Left ventricle myocardium inferior (tissue), 1 donor: ENCODE data around the gene ADAM10. TPM values are rescaled to one million over a fixed set of nuclear protein-coding genes. Genes with fewer than 3 reads are reported as not detected.

Experiments
- DNase-seq: peaks from one replicate; pipeline ENCODE4 v3.0.0-alpha.2; 2020
- H3K27ac ChIP-seq: fragments of 200-600 bp; replicated peaks from 2 replicates; pipeline ENCODE4 v1.8.0; 2021
- H3K27me3 ChIP-seq: fragments of 200-600 bp; 2 replicates; pipeline ENCODE4 v1.8.0; 2021; ENCODE audit warnings: low read depth
- H3K36me3 ChIP-seq: fragments of 200-600 bp; 2 replicates; pipeline ENCODE4 v1.8.0; 2021
- H3K4me1 ChIP-seq: fragments of 200-600 bp; 2 replicates; pipeline ENCODE4 v1.8.0; 2021
- H3K4me3 ChIP-seq: fragments of 200-600 bp; 2 replicates; pipeline ENCODE4 v1.8.0; 2021; ENCODE audit warnings: mild to moderate bottlenecking, moderate library complexity
- H3K9me3 ChIP-seq: fragments of 200-600 bp; replicated peaks from 2 replicates; pipeline ENCODE4 v1.8.0; 2021
- intact Hi-C: fragments of 100-400 bp; cut with micrococcal nuclease; formaldehyde crosslinking; loops from one replicate; pipeline ENCODE4 v1.11.0; 2022
- total RNA-seq: library from RNA; stranded (reverse); fragmentation: NEBNext Ultra II Directional; extraction: Animal tissue kit (Norgen Biotek cat#: 25700); gene quantifications from one replicate; pipeline ENCODE4 v1.2.1, GENCODE V29; 2021
- TF ChIP-seq, protein P1 (sequence below): fragments of 200-600 bp; IDR thresholded peaks from 2 replicates; pipeline ENCODE4 v1.8.0; 2021; ENCODE audit warnings: antibody characterized with exemption, mild to moderate bottlenecking, borderline replicate concordance
- donor health status: DM: no; HTN: yes; CAD: no; lungs with severe emphysema.

ADAM10 gene
- total RNA-seq, 1 donor from 2014 or later, result 74.0 TPM

DNA sequence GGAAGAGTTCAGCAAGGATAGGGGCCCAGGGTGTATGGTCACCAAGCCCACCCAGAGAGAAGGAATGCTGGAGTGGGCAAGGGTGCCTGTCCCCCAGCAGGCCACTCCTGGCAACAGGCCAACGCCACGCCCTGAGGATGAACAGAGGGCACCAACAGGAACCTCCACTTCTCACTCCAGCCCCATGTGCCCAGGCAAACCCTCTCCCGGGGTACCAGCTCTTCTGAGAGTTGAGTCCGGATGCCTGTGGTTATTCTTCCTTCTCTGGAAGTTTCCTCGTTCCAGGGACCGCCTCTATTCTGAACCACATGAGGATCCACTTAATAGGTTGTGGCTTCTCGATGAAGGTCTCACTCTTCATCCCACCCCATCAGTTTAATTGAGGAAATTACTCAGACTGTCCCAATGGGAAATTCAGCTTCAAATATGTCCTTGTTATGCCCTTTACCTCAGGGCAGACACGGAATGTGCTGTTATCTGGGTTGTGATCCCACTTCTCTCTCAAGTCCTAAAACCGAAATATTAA, 203.4 kb downstream of the ADAM10 start:
- Histone ChIP-seq H3K36me3 (no peaks in the 10 kb centered on the region), H3K4me3 (no peak overlapping the region), H3K9me3 (no peaks in the 10 kb centered on the region), H3K4me1 (peaks cover 48% of the 10 kb centered on the region), H3K27ac (peak overlapping the region; percentile 74), H3K27me3 (no peaks in the 10 kb centered on the region)
- TF ChIP-seq, protein P1, sequence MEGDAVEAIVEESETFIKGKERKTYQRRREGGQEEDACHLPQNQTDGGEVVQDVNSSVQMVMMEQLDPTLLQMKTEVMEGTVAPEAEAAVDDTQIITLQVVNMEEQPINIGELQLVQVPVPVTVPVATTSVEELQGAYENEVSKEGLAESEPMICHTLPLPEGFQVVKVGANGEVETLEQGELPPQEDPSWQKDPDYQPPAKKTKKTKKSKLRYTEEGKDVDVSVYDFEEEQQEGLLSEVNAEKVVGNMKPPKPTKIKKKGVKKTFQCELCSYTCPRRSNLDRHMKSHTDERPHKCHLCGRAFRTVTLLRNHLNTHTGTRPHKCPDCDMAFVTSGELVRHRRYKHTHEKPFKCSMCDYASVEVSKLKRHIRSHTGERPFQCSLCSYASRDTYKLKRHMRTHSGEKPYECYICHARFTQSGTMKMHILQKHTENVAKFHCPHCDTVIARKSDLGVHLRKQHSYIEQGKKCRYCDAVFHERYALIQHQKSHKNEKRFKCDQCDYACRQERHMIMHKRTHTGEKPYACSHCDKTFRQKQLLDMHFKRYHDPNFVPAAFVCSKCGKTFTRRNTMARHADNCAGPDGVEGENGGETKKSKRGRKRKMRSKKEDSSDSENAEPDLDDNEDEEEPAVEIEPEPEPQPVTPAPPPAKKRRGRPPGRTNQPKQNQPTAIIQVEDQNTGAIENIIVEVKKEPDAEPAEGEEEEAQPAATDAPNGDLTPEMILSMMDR, result no peak
- intact Hi-C loops, result no loop called here
- DNase-seq, result no peak

DNA sequence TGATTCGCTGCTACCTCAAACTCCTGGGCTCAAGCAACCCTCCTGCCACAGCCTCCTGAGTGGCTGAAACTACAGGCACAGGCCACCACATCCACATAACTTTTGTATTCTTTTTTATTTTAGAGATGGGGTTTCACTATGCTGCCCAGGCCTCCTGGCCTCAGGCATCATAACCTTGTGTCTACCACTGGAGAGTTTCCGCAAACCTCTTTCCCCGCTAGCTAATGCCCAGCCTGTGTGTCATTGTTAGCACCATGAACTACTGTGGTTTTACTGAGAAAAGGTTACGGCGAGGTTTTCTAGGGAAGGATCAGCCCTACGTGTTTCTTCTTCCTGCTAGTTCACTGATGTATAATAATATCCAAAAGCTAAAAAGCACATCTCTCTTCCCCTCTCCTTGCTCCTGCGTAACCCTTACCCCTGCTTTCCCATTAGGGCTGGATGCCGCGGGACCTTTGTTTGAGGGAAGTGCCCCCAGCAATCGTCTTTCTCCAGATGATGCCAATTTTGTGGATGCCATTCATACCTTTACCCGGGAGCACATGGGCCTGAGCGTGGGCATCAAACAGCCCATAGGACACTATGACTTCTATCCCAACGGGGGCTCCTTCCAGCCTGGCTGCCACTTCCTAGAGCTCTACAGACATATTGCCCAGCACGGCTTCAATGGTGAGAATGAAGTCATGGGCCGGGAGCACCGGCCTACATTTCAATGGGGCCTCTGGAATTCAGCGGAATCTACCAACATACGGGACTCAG, 204.0 kb downstream of the ADAM10 start:
- DNase-seq, result no peak
- H3K9me3 ChIP-seq, result no peaks in the 10 kb centered on the region
- H3K27me3 ChIP-seq, result no peaks in the 10 kb centered on the region
- H3K36me3 ChIP-seq, result no peaks in the 10 kb centered on the region
- H3K27ac ChIP-seq, result peak overlapping the region; percentile 74
- TF ChIP-seq, protein P1, result no peak
- intact Hi-C loops, result no loop called here
- H3K4me3 ChIP-seq, result no peak overlapping the region
- H3K4me1 ChIP-seq, result peaks cover 47% of the 10 kb centered on the region

DNA sequence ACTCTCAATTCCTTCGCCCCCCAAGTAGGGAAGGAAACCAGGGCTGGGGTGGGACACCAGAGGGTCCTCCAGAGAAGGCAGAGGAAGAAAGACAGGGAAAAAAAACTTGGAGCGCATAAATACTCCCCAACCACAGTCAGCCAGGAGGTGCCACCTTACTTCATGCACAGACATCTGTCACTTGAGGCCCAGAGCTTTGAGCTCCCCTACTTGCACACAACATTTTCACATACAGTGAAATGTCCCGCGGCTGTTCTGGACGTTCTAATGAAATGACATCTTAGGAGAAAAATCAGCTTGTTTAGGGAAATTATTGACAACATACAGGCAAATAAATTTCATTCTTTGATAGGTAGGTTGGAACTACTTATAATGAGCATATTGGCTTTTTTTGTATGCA, 204.8 kb downstream of the ADAM10 start:
- no peaks in the 10 kb centered on the region for H3K9me3 ChIP-seq
- no peak overlapping the region for H3K27ac ChIP-seq
- intact Hi-C loops, result no loop called here
- H3K4me3 ChIP-seq, result no peak overlapping the region
- DNase-seq, result no peak
- TF ChIP-seq, protein P1, result no peak
- H3K36me3 ChIP-seq, result no peaks in the 10 kb centered on the region
- H3K27me3 ChIP-seq, result no peaks in the 10 kb centered on the region
- H3K4me1 ChIP-seq, result peaks cover 40% of the 10 kb centered on the region

DNA sequence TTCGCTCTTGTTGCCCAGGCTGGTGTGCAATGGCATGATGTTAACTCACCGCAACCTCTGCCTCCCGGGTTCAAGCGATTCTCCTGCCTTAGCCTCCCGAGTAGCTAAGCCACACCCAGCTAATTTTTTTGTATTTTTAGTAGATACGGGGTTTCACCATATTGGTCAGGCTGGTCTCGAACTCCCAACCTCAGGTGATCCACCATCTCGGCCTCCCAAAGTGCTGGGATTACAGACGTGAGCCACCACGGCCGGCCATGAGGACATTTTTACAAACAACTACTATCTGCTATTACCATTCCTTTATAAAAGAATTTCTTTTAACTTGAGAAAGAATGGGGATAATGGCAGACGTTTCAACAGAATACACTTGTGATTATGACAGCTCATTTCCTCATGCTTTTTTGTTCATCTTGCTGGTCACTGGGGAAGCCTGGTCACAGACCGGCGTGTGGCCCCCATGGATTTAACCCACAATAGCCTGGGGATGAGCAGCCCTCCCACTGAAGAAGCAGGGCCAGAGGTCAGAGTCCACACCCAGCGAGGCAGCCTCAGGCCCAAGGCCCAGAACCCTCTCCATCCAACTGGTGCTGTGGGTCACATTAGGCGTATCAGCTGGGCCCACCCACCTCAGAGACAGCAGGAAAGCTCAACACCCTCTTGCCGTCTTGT, 205.7 kb downstream of the ADAM10 start:
- no peak for DNase-seq
- Histone ChIP-seq H3K36me3 (no peaks in the 10 kb centered on the region), H3K4me3 (no peak overlapping the region), H3K4me1 (peaks cover 31% of the 10 kb centered on the region), H3K27me3 (no peaks in the 10 kb centered on the region), H3K27ac (no peak overlapping the region), H3K9me3 (no peaks in the 10 kb centered on the region)
- TF ChIP-seq, protein P1, result no peak
- intact Hi-C loops, result no loop called here

DNA sequence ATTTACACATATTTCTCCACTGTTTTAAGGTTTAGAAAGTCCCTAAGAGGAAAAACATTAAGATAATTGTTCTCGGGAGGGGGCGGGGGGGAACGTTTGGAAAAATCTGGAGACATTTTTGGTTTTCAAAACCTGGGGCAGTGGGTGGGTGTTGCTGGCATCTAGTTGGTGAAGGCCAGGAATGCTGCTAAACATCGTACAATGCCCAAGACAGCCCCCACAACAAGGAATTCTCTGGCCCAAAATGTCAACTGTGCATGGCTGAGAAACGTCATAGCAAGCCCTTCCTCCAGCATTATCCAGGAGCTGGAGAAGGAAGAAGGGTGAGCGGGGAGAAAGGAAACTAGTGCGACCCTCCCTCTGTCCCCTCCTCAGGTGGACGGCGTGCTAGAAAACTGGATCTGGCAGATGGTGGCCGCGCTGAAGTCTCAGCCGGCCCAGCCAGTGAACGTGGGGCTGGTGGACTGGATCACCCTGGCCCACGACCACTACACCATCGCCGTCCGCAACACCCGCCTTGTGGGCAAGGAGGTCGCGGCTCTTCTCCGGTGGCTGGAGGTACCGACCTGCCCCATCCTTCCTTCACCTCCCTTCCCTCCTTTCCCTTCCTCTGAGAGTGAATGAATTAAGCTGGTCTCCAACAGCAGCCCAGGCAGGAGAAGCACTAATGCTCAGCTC, 208.0 kb downstream of the ADAM10 start:
- Histone ChIP-seq H3K4me3 (no peak overlapping the region), H3K4me1 (peaks cover 8% of the 10 kb centered on the region), H3K27ac (no peak overlapping the region), H3K9me3 (no peaks in the 10 kb centered on the region), H3K27me3 (no peaks in the 10 kb centered on the region), H3K36me3 (no peaks in the 10 kb centered on the region)
- TF ChIP-seq, protein P1, result no peak
- intact Hi-C loops, result no loop called here
- no peak for DNase-seq
